SK-N-MC (cell line): ENCODE results near the gene MACROD2.

Experiments used
- EZH2 ChIP-seq: fragments of 200-600 bp; sonication (generic); IDR thresholded peaks from one replicate; pipeline ENCODE4 v1.6.1; 2017; ENCODE audit warnings: antibody characterized with exemption
- POLR2AphosphoS5 ChIP-seq: IDR thresholded peaks from 2 replicates; pipeline ENCODE4 v1.6.1; 2012; ENCODE audit warnings: mild to moderate bottlenecking, low read depth, low read length, borderline replicate concordance

GRCh38 chr20:15618110-15618509, 1622.8 kb downstream of the MACROD2 start:
- no peak for TF ChIP-seq POLR2AphosphoS5
- no peak for TF ChIP-seq EZH2
